Measurements from ENCODE around the gene MTX1.
A peak's percentile ranks its signal among the peaks of the same experiment; 100 is the strongest.

Gene MTX1

GRCh38 chr1:155254714-155255242, 46.3 kb downstream of the MTX1 start:
- POLR2A ChIA-PET: interaction anchor here (0.5 kb wide), 1 partner anchor 37 kb away, joined by 3 read pairs; no protein-coding TSS in a partner anchor
- peak; percentile 34 for DNase-seq (ENCODE audit: extremely low spot score)
- TF ChIP-seq, protein P1, sequence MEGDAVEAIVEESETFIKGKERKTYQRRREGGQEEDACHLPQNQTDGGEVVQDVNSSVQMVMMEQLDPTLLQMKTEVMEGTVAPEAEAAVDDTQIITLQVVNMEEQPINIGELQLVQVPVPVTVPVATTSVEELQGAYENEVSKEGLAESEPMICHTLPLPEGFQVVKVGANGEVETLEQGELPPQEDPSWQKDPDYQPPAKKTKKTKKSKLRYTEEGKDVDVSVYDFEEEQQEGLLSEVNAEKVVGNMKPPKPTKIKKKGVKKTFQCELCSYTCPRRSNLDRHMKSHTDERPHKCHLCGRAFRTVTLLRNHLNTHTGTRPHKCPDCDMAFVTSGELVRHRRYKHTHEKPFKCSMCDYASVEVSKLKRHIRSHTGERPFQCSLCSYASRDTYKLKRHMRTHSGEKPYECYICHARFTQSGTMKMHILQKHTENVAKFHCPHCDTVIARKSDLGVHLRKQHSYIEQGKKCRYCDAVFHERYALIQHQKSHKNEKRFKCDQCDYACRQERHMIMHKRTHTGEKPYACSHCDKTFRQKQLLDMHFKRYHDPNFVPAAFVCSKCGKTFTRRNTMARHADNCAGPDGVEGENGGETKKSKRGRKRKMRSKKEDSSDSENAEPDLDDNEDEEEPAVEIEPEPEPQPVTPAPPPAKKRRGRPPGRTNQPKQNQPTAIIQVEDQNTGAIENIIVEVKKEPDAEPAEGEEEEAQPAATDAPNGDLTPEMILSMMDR (IDR thresholded peaks at IDR 0.05; ENCODE audit: control extremely low read depth, extremely low read depth, low read depth, missing control alignments): no peak
- CTCF ChIA-PET: no interaction called here

DNA sequence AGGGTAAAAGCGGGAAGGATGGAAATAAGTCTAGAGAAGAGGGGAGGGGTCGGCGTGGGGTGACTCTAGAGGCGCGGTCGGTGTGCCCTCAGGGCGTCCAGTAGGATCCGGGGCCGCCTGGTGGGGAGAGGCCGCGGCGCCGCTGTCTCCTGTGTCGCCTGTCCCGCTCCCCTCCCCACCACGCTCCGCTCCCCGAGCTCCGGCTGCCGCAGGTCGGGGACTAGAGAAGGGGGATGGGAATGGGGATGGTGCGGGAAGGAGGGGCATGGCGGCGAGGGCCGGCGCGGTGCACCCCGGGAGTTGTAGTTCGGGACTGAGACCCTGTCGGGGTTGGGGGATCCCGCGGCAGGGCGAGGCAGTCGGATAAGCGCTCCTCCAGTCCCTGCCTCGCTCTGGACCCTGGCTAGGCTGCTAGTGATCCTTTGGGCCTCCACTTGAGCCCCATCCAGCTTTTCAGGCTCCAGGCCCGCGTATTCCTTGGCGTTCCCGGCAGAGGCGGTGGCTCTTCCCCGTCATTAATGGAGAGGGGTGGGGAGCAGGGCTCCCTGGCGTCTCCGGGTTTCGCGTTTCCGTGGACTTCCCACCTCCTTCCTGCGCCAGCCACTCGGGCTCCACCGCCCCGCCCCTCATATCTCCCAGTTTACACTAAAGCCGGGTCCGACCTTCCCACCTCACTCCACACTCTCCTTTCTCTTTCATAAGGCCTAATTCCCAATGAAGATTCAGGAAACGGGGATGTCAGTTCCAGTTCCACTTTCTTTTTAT, 46.9 kb downstream of the MTX1 start, which contains the start of gene ENTREP3:
Gene ENTREP3 (minus strand): TSS at position 241 of the 765 bp plus-strand sequence. CDS start 606 bp downstream, outside the sequence.
- DNase-seq (ENCODE audit: extremely low spot score): peak; percentile 93
- TF ChIP-seq, protein P1 (IDR thresholded peaks at IDR 0.05; ENCODE audit: control extremely low read depth, extremely low read depth, low read depth, missing control alignments): no peak
- ChIA-PET POLR2A (interaction anchor here (1.2 kb wide), 1 partner anchor 18 kb away, joined by 7 read pairs; the partner anchor contains the start of gene CLK2), CTCF (interaction anchor here (1.2 to 1.3 kb wide), 2 partner anchors 14 to 63 kb away, joined by 3 to 4 read pairs; no protein-coding TSS in a partner anchor)

GRCh38 chr1:155256058-155256852, 47.8 kb downstream of the MTX1 start:
- ChIA-PET CTCF (interaction anchor here (0.7 to 1.5 kb wide), 5 partner anchors 9 to 67 kb away, joined by 3 to 4 read pairs (median 3); no protein-coding TSS in a partner anchor), POLR2A (interaction anchor here (0.7 to 1.2 kb wide), 2 partner anchors 17 to 766 kb away, joined by 3 to 7 read pairs; partner anchors contain the start of gene CLK2)
- no peak for DNase-seq (ENCODE audit: extremely low spot score)
- TF ChIP-seq, protein P1 (IDR thresholded peaks at IDR 0.05; ENCODE audit: control extremely low read depth, extremely low read depth, low read depth, missing control alignments): no peak

GRCh38 chr1:155260276-155260675, 51.8 kb downstream of the MTX1 start:
- ChIA-PET POLR2A (interaction anchor here (1.5 kb wide), 1 partner anchor 11 kb away, joined by 3 read pairs; no protein-coding TSS in a partner anchor), CTCF (interaction anchor here (0.7 to 4.5 kb wide), 3 partner anchors 10 to 64 kb away, joined by 3 to 103 read pairs (median 4); no protein-coding TSS in a partner anchor)
- no peak for DNase-seq (ENCODE audit: extremely low spot score)
- TF ChIP-seq, protein P1 (IDR thresholded peaks at IDR 0.05; ENCODE audit: control extremely low read depth, extremely low read depth, low read depth, missing control alignments): no peak

DNA sequence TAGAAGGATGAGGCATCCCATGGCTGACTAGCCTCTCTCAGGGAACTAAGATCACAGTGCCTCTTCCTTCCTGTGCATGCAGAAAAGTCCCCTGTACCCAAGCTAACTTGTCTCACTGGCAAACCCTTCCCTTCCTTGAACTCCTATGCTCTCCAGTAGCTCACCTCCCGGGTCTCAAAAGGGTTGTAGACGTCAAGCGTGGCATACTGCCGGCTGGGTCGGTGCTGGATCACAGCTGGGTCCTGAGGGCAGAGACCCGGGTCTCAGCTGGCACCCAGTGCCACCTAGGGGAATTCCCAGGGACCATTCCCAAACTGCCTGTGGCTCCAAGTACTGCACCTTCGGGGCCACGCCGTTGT, 53.0 kb downstream of the MTX1 start:
- ChIA-PET CTCF (interaction anchor here (0.6 to 4.5 kb wide), 5 partner anchors 11 to 68 kb away, joined by 3 to 103 read pairs (median 3); no protein-coding TSS in a partner anchor), POLR2A (interaction anchor here (2.1 kb wide), 1 partner anchor 10 kb away, joined by 11 read pairs; no protein-coding TSS in a partner anchor)
- no peak for DNase-seq (ENCODE audit: extremely low spot score)
- TF ChIP-seq, protein P1 (IDR thresholded peaks at IDR 0.05; ENCODE audit: control extremely low read depth, extremely low read depth, low read depth, missing control alignments): no peak
